HK-2 (cell line): ENCODE measurements around the gene CTSD.

Source experiments
- DNase-seq: peaks from one replicate; pipeline ENCODE4 v3.0.0-alpha.2; 2018; ENCODE audit not compliant: unreplicated experiment

Gene CTSD

DNA sequence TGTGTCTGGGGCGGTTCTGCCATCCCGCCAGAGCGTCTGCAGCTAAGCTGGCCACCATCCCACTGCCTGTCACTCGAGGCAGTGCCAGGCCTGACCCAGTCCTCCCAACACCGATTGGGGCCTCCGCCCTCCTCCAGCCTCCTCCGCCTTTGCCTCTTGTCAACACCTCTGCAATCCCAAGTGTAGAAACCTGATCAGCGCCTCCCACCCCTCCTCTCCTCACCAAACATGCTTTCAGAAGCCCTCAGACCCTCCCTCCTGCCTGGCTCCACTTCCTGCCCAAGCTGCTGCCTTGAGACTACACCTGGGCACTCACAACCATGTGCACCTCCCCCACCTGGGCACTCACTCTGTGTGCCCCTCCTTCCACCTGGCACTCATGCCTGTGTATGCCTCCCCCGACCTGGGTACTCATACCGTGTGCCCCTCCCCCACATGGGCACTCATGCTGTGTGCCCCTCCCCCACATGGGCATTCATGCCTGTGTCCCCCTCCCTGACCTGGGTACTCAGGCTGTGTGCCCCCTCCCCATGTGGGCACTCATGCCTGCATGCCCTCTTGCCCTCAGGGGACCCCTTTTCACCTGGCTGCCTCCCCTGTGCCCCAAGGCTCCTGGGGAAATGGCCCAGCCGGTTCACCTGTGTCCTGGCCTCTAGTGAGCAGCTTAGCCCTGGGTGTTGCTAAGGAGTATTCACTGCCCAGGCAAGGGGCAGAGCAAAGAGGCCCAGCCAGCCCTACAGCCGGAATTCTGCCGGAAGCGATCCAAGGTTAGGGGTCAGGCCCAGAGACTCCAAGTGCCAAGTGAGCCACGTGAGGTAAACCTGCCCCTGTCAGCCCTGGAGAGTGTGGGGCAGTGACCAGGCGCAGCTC, 7.8 kb downstream of the CTSD start:
- no peak for DNase-seq

DNA sequence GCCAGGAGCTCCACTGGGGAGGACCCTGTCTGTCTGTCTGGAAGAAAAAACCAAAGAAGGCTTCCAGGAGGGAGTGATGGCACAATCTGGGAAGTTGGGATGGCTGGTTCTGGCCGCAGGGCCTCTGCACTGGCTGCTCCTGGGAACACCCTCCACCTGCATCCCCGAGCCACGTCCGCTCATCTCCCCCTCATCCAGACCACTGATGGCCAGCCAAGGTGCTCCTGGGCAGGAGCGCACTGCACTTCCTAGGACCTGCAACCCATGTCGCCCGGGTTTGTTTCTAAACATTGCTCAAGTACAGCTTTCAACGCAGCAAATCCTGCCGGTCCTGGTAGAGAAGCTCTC, 8.4 kb downstream of the CTSD start:
- no peak for DNase-seq

DNA sequence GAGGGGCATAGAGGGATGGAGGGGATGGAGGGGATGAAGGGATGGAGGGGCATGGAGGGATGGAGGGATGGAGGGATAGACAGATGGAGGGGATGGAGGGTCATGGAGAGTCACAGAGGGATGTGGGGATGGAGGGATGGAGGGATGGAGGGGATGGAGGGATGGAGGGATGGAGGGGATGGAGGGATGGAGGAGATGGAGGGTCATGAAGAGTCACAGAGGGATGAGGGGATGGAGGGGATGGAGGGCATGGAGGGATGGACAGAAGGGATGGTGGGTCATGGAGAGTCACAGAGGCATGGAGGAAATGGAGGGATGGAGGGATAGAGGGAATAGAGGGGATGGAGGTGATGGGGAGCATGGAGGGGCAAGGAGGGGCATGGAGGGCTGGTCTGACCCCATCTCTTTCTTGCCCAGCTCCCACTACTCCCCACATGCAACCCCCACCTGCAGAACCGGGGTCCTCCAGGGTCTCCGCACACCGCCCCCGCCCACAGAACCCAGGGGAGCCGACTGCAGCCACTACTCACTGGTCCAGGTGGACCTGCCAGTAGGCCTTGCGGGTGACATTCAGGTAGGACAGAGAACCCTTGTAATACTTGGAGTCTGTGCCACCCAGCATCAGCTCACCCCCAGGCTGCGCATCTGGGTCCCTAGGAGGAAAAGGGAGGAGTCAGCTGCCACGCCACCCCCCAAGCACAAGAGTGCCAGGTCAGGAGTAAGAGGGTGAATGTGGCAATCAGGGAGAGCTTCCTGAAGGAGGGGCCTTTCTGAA, 9.2 kb downstream of the CTSD start:
- no peak for DNase-seq

DNA sequence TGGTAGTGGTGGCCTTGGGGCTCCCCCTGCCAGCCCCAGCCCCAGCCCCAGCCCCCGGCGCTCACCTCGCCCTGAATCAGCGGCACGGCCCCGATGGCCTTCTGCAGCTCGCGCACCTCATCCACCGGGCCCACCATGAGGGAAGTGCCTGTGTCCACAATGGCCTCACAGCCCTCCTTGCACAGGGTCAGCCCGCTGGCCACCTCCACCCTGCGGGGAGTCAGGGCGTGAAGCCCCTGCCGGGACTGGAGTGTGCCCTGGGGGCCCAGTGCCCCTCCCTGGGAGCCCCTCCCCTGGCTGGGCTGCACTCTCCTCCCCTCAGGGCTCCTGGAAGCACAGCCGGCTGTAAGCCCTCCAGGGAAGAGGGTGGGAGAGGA, 9.8 kb downstream of the CTSD start:
- DNase-seq, result no peak

DNA sequence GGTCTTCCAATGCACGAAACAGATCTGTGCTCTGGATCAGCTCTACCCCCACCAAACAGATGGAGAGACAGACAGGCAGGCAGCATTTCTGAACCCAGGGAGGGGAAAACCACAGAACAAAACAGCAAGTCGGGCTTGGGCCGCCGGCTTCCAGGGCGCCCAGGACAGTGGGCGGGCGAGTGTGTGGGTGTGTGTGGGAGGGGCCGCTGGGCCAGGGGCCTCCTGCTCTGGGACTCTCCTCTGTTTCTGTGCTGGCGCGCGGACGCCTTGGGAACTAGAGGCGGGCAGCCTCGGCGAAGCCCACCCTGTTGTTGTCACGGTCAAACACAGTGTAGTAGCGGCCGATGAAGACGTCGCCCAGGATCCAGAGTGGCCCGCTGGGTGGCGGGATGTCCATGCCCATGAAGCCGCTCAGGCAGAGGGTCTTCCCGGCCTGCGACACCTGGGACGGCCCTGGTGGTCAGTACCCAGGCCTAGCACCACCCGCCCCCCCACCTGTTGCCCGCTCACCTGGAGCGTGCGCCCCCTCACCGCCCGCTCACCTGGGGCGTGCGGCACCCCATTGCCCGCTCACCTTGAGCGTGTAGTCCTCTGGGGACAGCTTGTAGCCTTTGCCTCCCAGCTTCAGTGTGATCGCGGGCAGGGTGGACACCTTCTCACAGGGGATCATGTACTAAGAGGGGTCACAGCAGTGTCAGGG, 10.3 kb downstream of the CTSD start:
- no peak for DNase-seq

DNA sequence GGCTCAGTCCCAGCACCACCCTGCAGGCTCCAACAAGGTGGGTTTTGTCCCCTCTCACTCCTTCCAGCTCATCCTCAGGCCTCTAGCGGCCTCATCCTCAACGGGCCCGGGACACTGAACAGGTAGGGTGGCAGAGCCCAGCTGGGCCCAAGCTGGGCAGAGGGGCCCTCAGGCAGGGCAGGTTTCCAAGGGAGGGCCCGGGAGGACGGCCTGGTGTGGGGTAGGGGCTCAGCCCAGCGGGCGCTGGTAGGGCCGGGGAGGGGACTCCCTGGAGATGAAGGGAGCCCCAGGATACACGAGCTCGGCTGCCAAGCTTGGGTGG, 10.9 kb downstream of the CTSD start:
- DNase-seq, result no peak

DNA sequence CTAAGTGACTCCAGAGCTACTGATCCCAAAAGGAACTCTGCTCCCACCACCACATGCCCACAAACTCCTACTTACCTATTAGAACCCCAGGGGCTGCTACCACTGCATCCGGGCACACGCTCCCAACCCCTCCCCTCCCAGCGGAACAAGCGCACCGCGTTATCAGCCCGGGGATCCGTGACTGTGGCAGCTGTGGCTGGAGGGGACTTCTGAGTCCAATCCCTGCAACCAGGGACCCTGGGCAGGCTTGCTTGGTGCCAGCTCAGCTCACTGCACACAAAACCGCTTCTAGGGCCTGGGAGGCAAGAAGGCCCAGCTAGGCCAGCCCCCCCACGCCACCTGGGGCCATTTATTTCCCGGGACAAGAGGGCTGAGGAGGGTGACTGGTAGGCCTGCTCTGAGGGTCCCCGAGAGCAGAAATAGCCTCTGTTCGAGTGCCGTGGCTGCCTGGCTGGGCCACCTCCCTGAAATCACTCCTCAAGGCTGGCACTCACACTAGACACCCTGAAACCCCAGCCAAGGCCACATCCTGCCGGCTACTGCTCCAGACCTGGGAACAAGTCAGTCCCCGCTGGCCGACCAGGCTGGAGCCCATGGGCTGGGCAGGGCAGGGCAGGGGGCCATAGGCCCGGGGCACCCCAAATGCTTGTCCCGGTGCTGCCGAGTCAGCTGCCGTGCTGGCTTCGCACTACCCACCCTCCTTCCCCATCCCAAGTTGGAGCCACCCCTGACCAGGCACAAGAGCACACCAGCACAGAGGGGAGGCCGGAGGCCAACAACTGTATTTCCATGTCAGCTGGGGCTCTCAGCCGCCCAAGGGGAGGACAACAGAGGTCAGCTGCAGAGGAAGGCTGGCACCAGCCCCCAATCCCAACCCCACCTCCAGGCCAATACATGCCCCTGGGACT, 11.5 kb downstream of the CTSD start:
- no peak for DNase-seq

DNA sequence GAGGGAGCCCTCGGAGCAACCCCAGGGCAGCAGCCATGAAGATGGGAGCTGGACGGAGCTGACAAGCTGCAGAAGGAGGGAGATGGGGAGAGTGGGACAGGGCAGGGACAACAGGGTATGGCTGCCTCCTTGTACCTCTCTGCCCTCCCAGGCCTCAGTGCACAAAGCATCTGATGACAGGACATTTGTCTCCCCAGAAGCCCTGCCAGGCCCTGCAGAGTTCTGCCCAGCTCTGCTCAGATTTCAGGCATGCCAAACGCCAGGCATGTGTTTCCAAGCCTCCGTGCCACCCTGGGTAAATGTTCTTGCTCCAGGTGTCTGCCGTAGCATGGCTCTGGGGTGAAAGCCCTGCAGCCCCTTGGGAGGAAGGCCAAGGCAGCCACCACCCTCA, 12.2 kb downstream of the CTSD start:
- DNase-seq, result no peak

DNA sequence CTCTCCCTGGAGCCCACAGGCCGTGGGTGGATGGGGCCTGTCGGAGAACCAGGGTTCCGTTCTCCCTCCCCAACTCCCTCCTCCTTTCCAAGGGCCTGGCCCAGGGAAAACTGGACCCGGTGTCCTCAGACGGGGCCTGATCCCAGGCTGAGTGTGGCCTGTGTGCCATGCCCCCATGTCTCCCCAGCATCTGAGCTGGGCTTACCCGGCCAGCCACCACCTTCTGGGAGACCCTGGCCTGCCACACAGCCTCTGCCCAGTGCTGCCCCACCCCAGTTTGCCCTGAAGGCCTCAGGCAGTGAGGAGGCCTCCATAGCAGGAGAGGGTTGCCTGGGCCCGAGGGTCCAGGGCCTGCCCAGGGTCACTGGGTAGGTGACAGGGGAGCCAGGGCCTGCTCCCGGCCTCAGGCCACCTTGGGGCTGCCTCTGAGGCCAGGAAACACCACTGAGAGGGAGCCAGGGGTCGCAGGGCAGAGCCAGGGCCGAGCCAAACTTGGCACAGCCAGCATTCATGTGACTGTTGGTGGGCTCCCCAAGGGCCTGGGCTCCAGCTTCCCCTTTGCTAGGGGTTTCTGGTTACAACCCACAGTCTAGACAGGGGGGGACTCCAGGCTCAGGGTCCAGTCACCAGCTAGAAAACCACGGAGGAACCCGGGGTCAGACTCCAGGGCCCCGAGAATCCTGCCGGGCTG, 12.7 kb downstream of the CTSD start:
- DNase-seq, result no peak

DNA sequence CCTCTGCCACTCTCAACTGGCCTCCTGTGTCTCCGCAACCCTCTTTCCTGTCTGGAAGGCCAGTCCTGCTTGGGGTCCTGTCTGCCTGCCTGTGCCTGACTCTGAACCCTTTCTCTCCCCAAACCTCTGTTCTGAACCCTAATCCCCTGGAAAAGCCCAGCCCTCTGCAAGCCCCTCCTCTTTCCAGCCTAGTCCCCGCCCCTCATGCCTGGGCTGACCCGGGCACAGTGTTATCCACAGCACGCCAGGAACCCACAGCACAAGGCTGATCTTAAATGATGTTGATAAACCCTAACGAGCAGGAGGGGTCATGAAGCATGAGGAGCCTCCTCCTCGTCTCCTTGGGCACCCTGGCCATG, 13.3 kb downstream of the CTSD start, which contains the start of gene IFITM10:
Gene IFITM10 (minus strand): TSS at position 115 of the 359 bp plus-strand sequence. CDS start 153 bp downstream, outside the sequence.
- no peak for DNase-seq

DNA sequence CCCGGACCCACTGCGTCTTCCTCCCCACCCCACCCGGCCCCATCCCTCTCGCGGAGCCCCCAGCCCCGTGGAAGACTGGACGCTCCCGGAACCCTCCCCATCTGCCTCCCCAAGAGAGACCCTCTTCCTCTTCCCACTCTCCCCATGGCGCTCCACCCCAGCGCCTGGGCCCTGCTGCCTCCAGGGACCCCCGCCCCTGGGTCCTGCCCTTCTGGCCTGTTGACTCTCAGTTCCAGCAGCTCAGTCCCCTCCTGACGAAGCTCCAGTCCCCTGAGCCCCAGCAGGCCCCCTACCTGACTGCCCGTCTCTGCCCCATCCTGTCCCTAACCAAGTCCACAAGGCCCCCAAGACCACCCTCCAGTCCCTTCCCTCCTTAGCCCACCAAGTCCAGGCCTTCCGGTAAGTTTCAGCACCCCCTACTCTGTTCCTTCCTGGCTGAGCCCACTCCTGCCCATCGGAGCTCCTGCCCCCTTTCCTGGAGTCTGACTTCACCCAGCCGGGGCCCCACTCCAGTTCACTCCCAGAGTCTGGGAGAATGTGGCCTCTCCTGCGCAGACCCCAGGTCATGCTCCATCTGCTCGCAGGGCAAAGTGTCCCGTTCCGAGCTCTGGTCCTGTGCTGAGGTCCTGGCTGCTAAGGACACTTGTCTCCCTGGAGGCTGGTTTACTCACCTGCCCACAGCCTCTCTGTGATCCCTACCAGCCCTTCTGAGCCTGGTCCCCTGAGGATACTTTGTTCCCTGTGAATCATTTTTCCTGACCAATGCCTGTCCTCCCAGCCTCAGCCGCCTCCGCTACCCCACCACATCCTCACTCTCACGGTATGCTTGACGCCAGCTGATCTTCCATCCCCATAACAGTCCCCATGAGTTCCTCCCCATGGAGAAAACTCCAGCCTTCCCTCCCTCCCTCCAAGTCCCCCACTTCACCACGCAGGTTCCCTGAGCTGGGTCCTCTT, 14.1 kb downstream of the CTSD start:
- DNase-seq, result peak; percentile 70

DNA sequence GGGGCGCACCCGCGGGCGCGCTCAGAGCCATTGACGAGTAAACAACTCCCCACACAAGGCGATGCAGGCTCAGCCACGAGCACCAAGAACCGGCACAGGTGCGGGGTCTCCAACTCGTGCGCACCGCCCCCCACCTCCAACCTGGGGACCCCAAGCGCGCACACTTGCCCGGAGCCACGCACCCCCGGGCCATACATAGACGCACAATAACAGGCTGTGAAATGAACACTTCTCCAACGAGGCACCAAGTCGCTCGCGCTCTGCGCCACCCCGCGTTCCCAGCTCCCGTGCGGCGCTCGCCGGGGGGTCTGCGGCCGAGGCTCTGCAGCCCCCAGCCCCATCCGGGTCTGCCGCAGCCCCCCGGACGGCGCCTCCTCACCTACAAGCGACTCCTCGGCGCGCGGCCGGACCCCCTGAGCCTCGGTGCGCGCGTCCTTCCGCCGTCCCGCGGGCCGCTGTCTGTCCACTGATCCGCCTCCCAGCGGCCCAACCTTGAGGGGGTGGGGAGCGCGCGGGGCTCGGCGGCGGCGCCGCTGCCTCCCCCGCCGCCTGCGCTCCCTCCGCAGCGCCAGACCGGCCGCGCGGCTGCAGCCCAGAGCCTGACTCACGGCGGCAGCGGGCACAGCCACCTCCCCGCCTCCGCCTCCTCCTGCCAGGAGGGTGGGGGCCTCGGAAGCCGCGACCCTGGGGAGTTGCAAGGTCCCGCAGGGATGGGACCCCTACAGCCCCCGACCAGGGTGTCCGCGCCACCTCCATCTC, 14.9 kb downstream of the CTSD start:
- peak; percentile 41 for DNase-seq

DNA sequence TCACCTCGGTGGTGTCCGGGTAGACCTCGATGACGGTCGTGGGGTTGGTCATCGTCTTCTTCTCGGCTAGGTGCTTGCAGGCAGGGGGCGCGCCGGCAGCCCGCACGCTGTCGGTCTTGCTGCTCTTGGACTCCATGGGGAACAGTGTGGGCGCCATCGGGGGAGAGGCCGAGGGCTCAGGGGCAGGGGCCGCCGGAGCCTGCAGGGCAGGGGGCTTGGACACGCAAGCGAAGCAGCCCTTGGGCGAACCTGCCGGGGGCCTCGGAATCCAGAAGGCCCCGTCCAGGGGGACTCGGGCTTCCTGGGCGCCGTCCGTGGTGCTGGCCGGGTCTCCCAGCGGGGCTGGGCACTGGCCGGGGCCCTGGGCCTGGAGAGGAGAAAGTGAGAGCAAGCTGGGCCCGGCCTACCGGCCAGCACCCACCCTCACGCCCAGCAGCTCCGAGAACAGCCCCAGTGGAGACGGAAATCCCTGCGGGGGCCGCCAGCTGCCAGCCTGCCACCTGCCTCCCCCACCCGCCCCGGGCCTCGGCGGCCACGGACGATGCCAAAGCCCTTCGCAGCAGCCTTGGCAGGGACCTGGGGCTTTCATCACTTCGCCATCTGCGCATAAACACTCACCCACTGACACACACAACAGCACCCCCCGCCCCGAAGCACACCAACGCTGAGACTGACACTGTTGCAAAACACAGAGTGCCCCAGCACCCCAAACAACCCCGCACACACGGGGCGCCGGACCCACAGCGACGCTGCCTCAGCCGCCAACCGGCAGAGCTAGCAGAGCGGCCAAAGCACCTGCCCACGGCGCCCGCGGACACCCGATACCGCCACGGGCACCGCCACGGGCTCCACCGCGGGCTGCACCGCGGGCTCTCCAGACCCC, 15.7 kb downstream of the CTSD start:
- DNase-seq, result no peak

DNA sequence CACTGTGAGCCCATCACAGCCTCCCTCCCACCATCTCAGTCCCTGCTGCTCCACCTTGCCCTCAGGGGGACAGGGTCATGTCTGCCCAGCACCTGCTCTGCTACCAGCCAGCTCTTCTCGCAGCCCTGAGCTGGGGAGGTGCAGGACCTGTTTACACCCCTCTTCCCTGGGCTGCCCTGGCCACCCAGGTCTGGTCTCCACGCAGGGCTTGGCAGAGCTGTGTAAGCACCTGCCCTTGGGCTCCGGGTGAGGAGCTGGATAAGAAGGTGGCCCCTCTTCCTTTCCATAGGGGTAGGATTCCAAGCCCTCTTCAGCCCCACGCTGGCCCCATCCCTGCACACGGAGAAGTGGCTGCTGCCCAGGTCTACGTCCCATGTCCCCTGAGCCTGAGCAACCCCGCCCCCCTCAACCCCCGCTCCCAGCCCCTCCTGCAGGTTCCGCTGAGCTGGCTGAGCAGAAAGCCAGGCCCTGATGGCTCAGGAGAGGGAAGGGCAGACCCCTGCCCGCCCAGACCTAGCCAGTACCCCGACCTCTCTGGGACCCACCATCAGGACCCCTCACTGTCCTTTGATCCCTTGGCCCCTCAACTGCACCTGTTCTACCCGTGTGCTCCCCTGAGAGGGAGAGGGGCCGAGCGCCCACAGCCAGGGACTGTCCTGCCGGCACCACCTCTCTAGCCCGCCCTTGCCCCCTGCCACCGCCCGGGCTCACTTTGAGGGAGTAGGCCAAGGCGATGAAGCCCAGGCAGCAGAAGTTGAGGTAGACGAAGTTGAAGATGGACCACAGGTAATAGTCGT, 16.6 kb downstream of the CTSD start:
- DNase-seq, result no peak

DNA sequence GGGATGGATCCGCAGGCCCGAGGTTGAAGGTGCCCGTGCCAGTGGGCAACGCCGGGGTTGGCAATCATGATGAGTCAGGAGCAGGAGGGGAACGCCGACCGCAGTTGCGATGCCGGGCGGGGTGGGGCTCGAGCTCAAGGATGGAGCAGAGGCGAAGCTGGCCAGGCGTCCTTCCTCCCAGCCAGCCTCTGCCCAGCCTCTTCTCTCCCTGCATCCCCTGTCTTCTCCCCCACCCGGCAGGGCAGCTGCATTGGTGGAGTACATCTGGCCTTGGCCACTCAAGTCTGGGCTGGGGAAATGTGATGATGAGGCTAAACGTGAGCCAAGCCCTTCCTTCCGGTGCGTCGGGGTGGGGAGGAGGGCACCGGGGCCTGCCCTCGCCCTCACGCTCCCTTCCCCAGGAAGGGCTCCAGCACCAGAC, 17.2 kb downstream of the CTSD start:
- no peak for DNase-seq

DNA sequence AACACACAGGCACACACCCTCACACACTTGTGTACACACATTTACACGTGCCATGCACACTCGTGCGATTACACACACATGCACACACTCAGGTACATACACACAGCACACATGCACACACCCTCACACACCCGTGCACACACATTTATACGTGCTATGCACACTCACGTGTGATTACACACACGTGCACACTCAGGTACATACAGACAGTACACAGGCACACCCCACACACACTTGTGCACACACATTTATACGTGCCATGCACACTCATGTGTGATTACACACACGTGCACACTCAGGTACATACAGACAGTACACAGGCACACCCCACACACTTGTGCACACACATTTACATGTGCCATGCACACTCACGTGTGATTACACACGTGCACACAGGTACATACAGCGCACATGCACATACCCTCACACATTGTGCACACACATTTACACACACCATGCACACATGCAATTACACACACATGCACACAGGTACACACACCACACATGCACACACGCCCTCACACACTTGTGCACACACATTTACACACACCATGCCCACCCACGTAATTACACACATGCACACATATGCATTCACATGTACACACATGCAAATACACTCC, 17.9 kb downstream of the CTSD start:
- DNase-seq, result no peak
